GM19455 (cell line): Measurements from ENCODE around the gene SGMS1.
A peak's percentile ranks its signal among the peaks of the same experiment; 100 is the strongest.

Experiments
- ATAC-seq: cut with Tn5 transposase; IDR thresholded peaks from one replicate; pipeline ENCODE4 v1.9.1; 2021; ENCODE audit not compliant: unreplicated experiment

The SGMS1 gene

GRCh38 chr10:50407076-50407801, 216.5 kb downstream of the SGMS1 start:
- no peak for ATAC-seq

- ATAC-seq = no peak
These were observed 217.2 kb downstream of the SGMS1 start for GRCh38 chr10:50406457-50407070.

GRCh38 chr10:50405723-50406122, 218.0 kb downstream of the SGMS1 start:
- ATAC-seq = no peak

- no peak for ATAC-seq
These were observed 219.6 kb downstream of the SGMS1 start for GRCh38 chr10:50404021-50404773.

- no peak for ATAC-seq
These were observed 220.7 kb downstream of the SGMS1 start for GRCh38 chr10:50403074-50403473.

GRCh38 chr10:50402466-50402865, 221.3 kb downstream of the SGMS1 start:
- ATAC-seq = no peak

- no peak for ATAC-seq
These were observed 223.1 kb downstream of the SGMS1 start for GRCh38 chr10:50400694-50401093.

GRCh38 chr10:50398823-50399222, 224.9 kb downstream of the SGMS1 start:
- no peak for ATAC-seq

- ATAC-seq = no peak
These were observed 225.4 kb downstream of the SGMS1 start for GRCh38 chr10:50398381-50398780.

GRCh38 chr10:50397312-50398140, 226.2 kb downstream of the SGMS1 start:
- ATAC-seq = peak; percentile 44

GRCh38 chr10:50396491-50397311, 227.1 kb downstream of the SGMS1 start:
- ATAC-seq = peak; percentile 74

- no peak for ATAC-seq
These were observed 227.9 kb downstream of the SGMS1 start for GRCh38 chr10:50395851-50396250.

GRCh38 chr10:50395271-50395670, 228.5 kb downstream of the SGMS1 start:
- ATAC-seq = no peak

- ATAC-seq = no peak
These were observed 228.9 kb downstream of the SGMS1 start for GRCh38 chr10:50394832-50395231.

GRCh38 chr10:50393784-50394467, 229.8 kb downstream of the SGMS1 start:
- ATAC-seq = no peak

- no peak for ATAC-seq
These were observed 230.6 kb downstream of the SGMS1 start for GRCh38 chr10:50392966-50393718.

- no peak for ATAC-seq
These were observed 231.3 kb downstream of the SGMS1 start for GRCh38 chr10:50392426-50392825.

- no peak for ATAC-seq
These were observed 233.5 kb downstream of the SGMS1 start for GRCh38 chr10:50390302-50390701.

GRCh38 chr10:50388181-50388580, 235.6 kb downstream of the SGMS1 start:
- no peak for ATAC-seq
